ENCODE data around the gene ATP6AP2.

The ATP6AP2 gene

DNA sequence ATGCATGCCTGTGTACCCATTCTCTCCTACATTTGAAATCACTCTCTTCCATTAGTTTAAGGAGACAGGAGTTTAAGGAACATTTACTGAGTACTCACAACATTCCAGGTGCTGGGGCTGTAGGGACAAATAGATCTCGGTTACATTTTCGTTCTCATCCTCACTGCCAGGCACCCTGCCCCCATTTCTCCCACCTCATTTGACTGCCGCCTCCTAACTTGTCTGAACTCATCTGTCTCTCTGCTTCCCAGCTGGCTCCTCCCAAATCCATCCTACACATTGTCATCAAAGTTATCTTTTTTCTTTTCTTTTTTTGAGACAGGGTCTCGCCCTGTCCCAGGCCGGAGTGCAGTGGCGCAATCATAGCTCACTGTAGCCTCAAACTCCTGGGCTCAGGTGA lies 22.7 kb downstream of the ATP6AP2 start:
- TF ChIP-seq, protein P1, sequence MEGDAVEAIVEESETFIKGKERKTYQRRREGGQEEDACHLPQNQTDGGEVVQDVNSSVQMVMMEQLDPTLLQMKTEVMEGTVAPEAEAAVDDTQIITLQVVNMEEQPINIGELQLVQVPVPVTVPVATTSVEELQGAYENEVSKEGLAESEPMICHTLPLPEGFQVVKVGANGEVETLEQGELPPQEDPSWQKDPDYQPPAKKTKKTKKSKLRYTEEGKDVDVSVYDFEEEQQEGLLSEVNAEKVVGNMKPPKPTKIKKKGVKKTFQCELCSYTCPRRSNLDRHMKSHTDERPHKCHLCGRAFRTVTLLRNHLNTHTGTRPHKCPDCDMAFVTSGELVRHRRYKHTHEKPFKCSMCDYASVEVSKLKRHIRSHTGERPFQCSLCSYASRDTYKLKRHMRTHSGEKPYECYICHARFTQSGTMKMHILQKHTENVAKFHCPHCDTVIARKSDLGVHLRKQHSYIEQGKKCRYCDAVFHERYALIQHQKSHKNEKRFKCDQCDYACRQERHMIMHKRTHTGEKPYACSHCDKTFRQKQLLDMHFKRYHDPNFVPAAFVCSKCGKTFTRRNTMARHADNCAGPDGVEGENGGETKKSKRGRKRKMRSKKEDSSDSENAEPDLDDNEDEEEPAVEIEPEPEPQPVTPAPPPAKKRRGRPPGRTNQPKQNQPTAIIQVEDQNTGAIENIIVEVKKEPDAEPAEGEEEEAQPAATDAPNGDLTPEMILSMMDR (IDR thresholded peaks at IDR 0.05; ENCODE audit: extremely low read depth, insufficient read depth, missing control alignments) = no peak
- in situ Hi-C loops (cut with MboI; ENCODE audit: low pct_unique_long_range_greater_than_20kb, low sequenced_read_pairs, unreplicated experiment) = no loop called here
- DNase-seq (ENCODE audit: low spot score) = no peak

- TF ChIP-seq, protein P1 (IDR thresholded peaks at IDR 0.05; ENCODE audit: extremely low read depth, insufficient read depth, missing control alignments) = no peak
- no peak for DNase-seq (ENCODE audit: low spot score)
- in situ Hi-C loops (cut with MboI; ENCODE audit: low pct_unique_long_range_greater_than_20kb, low sequenced_read_pairs, unreplicated experiment) = no loop called here
Measured at GRCh38 chrX:40607381-40607780, 26.6 kb downstream of the ATP6AP2 start.

DNA sequence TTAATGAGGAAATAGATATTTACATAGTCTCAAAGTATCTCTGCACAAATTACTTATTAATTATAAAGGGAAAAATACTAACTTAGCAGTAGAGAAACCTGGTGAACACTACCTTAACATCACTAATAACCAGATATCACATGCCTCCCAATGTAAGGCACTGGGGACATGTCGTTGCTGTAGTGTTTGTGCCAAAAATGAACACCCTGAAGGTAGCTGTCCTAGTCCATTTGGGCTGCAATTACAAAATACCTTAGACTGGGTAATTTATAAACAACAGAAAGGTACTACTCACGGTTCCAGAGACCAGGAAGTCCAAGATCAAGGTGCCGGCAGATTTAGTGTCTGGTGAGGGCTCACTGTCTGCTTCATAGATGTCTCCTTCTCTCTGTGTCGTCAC lies 31.7 kb downstream of the ATP6AP2 start:
- in situ Hi-C loops (cut with MboI; ENCODE audit: low pct_unique_long_range_greater_than_20kb, low sequenced_read_pairs, unreplicated experiment) = no loop called here

DNA sequence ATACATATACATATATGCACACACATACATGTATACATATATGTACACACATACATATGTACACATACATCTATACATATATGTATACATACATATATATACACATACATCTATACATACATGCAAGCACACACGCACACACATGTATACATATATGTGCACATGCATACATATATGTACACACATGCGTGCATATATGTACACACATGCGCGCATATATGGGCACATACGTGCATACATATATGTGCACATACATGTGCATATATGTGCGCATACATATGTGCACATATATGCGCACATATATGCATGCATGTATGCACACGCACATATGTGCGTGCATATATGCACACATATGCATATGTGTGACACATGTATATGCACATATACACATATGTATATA lies 35.2 kb downstream of the ATP6AP2 start:
- in situ Hi-C loops (cut with MboI; ENCODE audit: low pct_unique_long_range_greater_than_20kb, low sequenced_read_pairs, unreplicated experiment) = no loop called here
- DNase-seq (ENCODE audit: low spot score) = no peak
- TF ChIP-seq, protein P1 (IDR thresholded peaks at IDR 0.05; ENCODE audit: extremely low read depth, insufficient read depth, missing control alignments) = no peak

More for the DNA sequence above, 31.7 kb downstream of the ATP6AP2 start:
- no peak for DNase-seq (ENCODE audit: low spot score)
- TF ChIP-seq, protein P1 (IDR thresholded peaks at IDR 0.05; ENCODE audit: extremely low read depth, insufficient read depth, missing control alignments) = no peak

DNA sequence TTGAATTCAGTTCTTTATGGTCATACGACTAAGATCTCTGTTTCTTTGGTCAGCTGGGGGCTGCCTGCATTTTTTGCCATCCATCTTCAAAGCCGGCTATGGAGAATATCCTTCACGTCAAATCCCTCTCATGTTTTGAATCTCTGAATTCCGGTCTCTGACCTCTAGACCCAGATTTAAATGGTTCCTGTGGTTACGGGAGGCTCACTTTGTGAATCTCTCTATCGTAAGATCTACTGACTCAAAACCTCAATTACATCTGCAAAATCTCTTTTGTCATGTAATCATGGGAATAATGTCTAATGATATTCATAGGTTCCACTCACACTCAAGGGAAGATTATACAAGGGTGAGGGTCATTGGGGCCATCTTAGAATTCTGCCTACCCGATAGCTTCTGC lies 36.8 kb downstream of the ATP6AP2 start:
- no peak for DNase-seq (ENCODE audit: low spot score)
- TF ChIP-seq, protein P1 (IDR thresholded peaks at IDR 0.05; ENCODE audit: extremely low read depth, insufficient read depth, missing control alignments) = no peak
- in situ Hi-C loops (cut with MboI; ENCODE audit: low pct_unique_long_range_greater_than_20kb, low sequenced_read_pairs, unreplicated experiment) = no loop called here

- TF ChIP-seq, protein P1 (IDR thresholded peaks at IDR 0.05; ENCODE audit: extremely low read depth, insufficient read depth, missing control alignments) = no peak
- in situ Hi-C loops (cut with MboI; ENCODE audit: low pct_unique_long_range_greater_than_20kb, low sequenced_read_pairs, unreplicated experiment) = no loop called here
- no peak for DNase-seq (ENCODE audit: low spot score)
Measured at GRCh38 chrX:40622479-40623138, 41.8 kb downstream of the ATP6AP2 start.

Data from GM13977 (cell line).